ENCODE results near the gene MTCL1. TPM values are rescaled to one million over a fixed set of nuclear protein-coding genes. Genes with fewer than 3 reads are reported as not detected.
A peak's percentile ranks its signal among the peaks of the same experiment; 100 is the strongest.

MTCL1 gene
- total RNA-seq, 1 donor from 2014 or later, result 100 TPM

- Mint-ChIP-seq H3K36me3 (ENCODE audit: unreplicated experiment) (no peaks in the 10 kb centered on the region), H3K4me3 (ENCODE audit: unreplicated experiment) (no peak overlapping the region), H3K9me3 (ENCODE audit: unreplicated experiment) (peaks cover 1% of the 10 kb centered on the region), H3K27ac (ENCODE audit: unreplicated experiment) (no peak overlapping the region), H3K4me1 (ENCODE audit: low read depth, unreplicated experiment) (peaks cover 28% of the 10 kb centered on the region), H3K27me3 (ENCODE audit: unreplicated experiment) (no peaks in the 10 kb centered on the region)
- TF ChIP-seq CTCF (IDR thresholded peaks at IDR 0.05; ENCODE audit: partially characterized antibody, unreplicated experiment), result no peak
- no peak for DNase-seq
Measured at GRCh38 chr18:8770657-8771056, 65.3 kb downstream of the MTCL1 start.

- no peak for TF ChIP-seq CTCF (IDR thresholded peaks at IDR 0.05; ENCODE audit: partially characterized antibody, unreplicated experiment)
- H3K4me1 Mint-ChIP-seq (ENCODE audit: low read depth, unreplicated experiment), result peaks cover 17% of the 10 kb centered on the region
- H3K36me3 Mint-ChIP-seq (ENCODE audit: unreplicated experiment), result no peaks in the 10 kb centered on the region
- peaks cover 1% of the 10 kb centered on the region for H3K9me3 Mint-ChIP-seq (ENCODE audit: unreplicated experiment)
- no peak overlapping the region for H3K4me3 Mint-ChIP-seq (ENCODE audit: unreplicated experiment)
- no peaks in the 10 kb centered on the region for H3K27me3 Mint-ChIP-seq (ENCODE audit: unreplicated experiment)
- H3K27ac Mint-ChIP-seq (ENCODE audit: unreplicated experiment), result peak overlapping the region; percentile 85
- peak; percentile 49 for DNase-seq
Measured at GRCh38 chr18:8771930-8772329, 66.6 kb downstream of the MTCL1 start.

GRCh38 chr18:8773980-8774379 lies 68.6 kb downstream of the MTCL1 start:
- TF ChIP-seq CTCF (IDR thresholded peaks at IDR 0.05; ENCODE audit: partially characterized antibody, unreplicated experiment), result no peak
- H3K9me3 Mint-ChIP-seq (ENCODE audit: unreplicated experiment), result peaks cover 3% of the 10 kb centered on the region
- H3K27ac Mint-ChIP-seq (ENCODE audit: unreplicated experiment), result no peak overlapping the region
- peaks cover 16% of the 10 kb centered on the region for H3K4me1 Mint-ChIP-seq (ENCODE audit: low read depth, unreplicated experiment)
- H3K4me3 Mint-ChIP-seq (ENCODE audit: unreplicated experiment), result no peak overlapping the region
- DNase-seq, result no peak
- no peaks in the 10 kb centered on the region for H3K36me3 Mint-ChIP-seq (ENCODE audit: unreplicated experiment)
- no peaks in the 10 kb centered on the region for H3K27me3 Mint-ChIP-seq (ENCODE audit: unreplicated experiment)

- Mint-ChIP-seq H3K36me3 (ENCODE audit: unreplicated experiment) (peaks cover 6% of the 10 kb centered on the region), H3K27ac (ENCODE audit: unreplicated experiment) (peak overlapping the region; percentile 60), H3K4me3 (ENCODE audit: unreplicated experiment) (no peak overlapping the region), H3K27me3 (ENCODE audit: unreplicated experiment) (no peaks in the 10 kb centered on the region), H3K4me1 (ENCODE audit: low read depth, unreplicated experiment) (peaks cover 28% of the 10 kb centered on the region), H3K9me3 (ENCODE audit: unreplicated experiment) (peaks cover 6% of the 10 kb centered on the region)
- no peak for DNase-seq
- TF ChIP-seq CTCF (IDR thresholded peaks at IDR 0.05; ENCODE audit: partially characterized antibody, unreplicated experiment), result no peak
Measured at GRCh38 chr18:8776013-8776943, 70.9 kb downstream of the MTCL1 start.

GRCh38 chr18:8777846-8778245 lies 72.5 kb downstream of the MTCL1 start:
- TF ChIP-seq CTCF (IDR thresholded peaks at IDR 0.05; ENCODE audit: partially characterized antibody, unreplicated experiment), result no peak
- peaks cover 5% of the 10 kb centered on the region for H3K9me3 Mint-ChIP-seq (ENCODE audit: unreplicated experiment)
- no peak overlapping the region for H3K4me3 Mint-ChIP-seq (ENCODE audit: unreplicated experiment)
- H3K36me3 Mint-ChIP-seq (ENCODE audit: unreplicated experiment), result peaks cover 6% of the 10 kb centered on the region
- no peaks in the 10 kb centered on the region for H3K27me3 Mint-ChIP-seq (ENCODE audit: unreplicated experiment)
- no peak overlapping the region for H3K27ac Mint-ChIP-seq (ENCODE audit: unreplicated experiment)
- peaks cover 26% of the 10 kb centered on the region for H3K4me1 Mint-ChIP-seq (ENCODE audit: low read depth, unreplicated experiment)
- no peak for DNase-seq

All from glutamatergic neuron (in vitro differentiated cells).